K562 (cell line): ENCODE results near the gene GNA14. TPM values are rescaled to one million over a fixed set of nuclear protein-coding genes. Genes with fewer than 3 reads are reported as not detected.

Experiments used
- HCFC1 ChIP-seq: IDR thresholded peaks from 2 replicates; pipeline ENCODE4 v1.6.1; 2012; ENCODE audit warnings: low read depth, low read length, improper control_type of control experiment
- HNRNPH1 ChIP-seq: fragments of 200-400 bp; formaldehyde crosslinking; optimal IDR thresholded peaks from 2 replicates; pipeline ENCODE3; 2017; ENCODE audit warnings: low read depth, mild to moderate bottlenecking, low read length, moderate library complexity
- NCOA1 ChIP-seq: fragments of 450-650 bp; IDR thresholded peaks from 2 replicates; pipeline ENCODE4 v1.6.1; 2016; ENCODE audit warnings: low read depth
- NFE2 ChIP-seq: IDR thresholded peaks from 2 replicates; pipeline ENCODE4 v1.6.1; 2014; ENCODE audit warnings: antibody characterized with exemption, low read depth
- SRF ChIP-seq, 2 experiments: fragments of 250-450, 450-650 bp in 1 of 2; sonication (Bioruptor Pico) in 1 of 2; sonication (generic) in 1 of 2; formaldehyde crosslinking; IDR thresholded peaks; 2 replicates each; pipeline versions ENCODE4 v1.5.0 to v1.5.1; 2020 to 2022; ENCODE audit warnings: mild to moderate bottlenecking in 1 of 2, missing genetic modification reagents in 1 of 2
- ZNF644 ChIP-seq: fragments of 200-800 bp; sonication (Bioruptor generic); IDR thresholded peaks from 2 replicates; pipeline ENCODE4 v1.6.1; 2016; ENCODE audit warnings: low read depth, missing genetic modification characterization, missing compliant biosample characterization
- ZNF717 ChIP-seq: fragments of 250-450 bp; sonication (Bioruptor Pico); IDR thresholded peaks from 2 replicates; pipeline ENCODE4 v1.5.0; 2021
- polyA plus RNA-seq, 8 experiments: library from polyadenylated mRNA; depleted of rRNA in 4 of 8; stranded (reverse) in 5 of 8; unstranded in 3 of 8; fragments of >200 nt; fragmentation: Nextera tagmentation in 2 of 8; fragmentation: Illumina TruSeq in 1 of 8; extraction: Ambion mirVana in 2 of 8; extraction: Trizol in 1 of 8; gene quantifications; 2 replicates each; pipeline versions ENCODE4 v1.2.1 to v1.2.3, GENCODE V29; 2011 to 2014; ENCODE audit warnings: inconsistent platforms in 1 of 8, missing spikeins in 1 of 8
- total RNA-seq, 7 experiments: library from RNA; depleted of rRNA in 6 of 7; stranded (reverse); fragments of >200 nt in 6 of 7; fragmentation: Illumina TruSeq in 2 of 7; extraction: Trizol in 2 of 7; gene quantifications; 2 replicates each; pipeline versions ENCODE4 v1.2.1 to v1.2.3, GENCODE V29; 2011 to 2021; ENCODE audit warnings: low replicate concordance in 1 of 7
- TF ChIP-seq, protein P1 (sequence below): fragments of 200-800 bp; sonication (Bioruptor generic); IDR thresholded peaks from 2 replicates; pipeline ENCODE4 v1.6.1; 2016; ENCODE audit warnings: missing genetic modification characterization, missing compliant biosample characterization
- TF ChIP-seq, protein P2 (sequence below): fragments of 250-450 bp; sonication (Bioruptor Pico); IDR thresholded peaks from 2 replicates; pipeline ENCODE4 v1.4.0; 2020; ENCODE audit warnings: mild to moderate bottlenecking, moderate library complexity
- TF ChIP-seq, protein P3 (sequence below): sonication (generic); formaldehyde crosslinking; IDR thresholded peaks from 2 replicates; pipeline ENCODE4 v1.8.0; 2022; ENCODE audit warnings: mild to moderate bottlenecking, missing genetic modification reagents

The GNA14 gene
- total and polyA plus RNA-seq, 9 of the 15 experiments (the other 6 are each of a cell fraction or from before 2014, with no cell fraction given), result 0.03 to 0.11 (median 0.03) TPM; not detected in 6

DNA sequence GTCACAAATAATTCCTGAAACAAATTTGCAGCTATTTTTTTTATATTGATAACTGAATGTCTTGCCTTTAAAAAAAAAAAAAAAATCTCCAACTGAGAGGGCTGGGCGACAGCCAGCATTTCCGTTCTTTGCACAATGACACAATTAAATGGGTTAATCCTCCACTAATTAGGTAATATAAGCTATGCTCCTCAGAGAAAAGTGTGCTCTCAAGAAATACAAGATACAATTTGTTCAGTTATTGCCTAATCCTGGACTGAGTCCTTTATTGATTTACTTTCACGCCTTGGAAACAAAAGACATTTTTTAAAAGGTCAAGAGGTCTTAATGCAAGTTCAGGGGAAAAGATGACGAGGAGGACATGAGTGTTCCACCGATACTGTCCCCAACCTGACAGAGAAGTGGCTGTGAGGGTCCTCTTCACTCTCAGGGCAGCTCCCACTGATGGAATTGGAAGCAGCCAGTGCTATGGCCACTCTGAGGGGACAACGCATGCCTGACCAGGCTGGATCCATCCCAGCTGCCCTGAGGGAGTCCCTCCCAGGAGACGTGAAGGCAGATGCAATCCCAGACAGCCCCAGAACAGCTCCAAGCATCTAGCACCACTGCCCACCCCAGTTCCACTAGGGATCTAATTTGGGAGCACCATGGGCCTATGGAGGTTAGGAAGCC is 220.7 kb downstream of the GNA14 start (continued):
- TF ChIP-seq, protein P1, sequence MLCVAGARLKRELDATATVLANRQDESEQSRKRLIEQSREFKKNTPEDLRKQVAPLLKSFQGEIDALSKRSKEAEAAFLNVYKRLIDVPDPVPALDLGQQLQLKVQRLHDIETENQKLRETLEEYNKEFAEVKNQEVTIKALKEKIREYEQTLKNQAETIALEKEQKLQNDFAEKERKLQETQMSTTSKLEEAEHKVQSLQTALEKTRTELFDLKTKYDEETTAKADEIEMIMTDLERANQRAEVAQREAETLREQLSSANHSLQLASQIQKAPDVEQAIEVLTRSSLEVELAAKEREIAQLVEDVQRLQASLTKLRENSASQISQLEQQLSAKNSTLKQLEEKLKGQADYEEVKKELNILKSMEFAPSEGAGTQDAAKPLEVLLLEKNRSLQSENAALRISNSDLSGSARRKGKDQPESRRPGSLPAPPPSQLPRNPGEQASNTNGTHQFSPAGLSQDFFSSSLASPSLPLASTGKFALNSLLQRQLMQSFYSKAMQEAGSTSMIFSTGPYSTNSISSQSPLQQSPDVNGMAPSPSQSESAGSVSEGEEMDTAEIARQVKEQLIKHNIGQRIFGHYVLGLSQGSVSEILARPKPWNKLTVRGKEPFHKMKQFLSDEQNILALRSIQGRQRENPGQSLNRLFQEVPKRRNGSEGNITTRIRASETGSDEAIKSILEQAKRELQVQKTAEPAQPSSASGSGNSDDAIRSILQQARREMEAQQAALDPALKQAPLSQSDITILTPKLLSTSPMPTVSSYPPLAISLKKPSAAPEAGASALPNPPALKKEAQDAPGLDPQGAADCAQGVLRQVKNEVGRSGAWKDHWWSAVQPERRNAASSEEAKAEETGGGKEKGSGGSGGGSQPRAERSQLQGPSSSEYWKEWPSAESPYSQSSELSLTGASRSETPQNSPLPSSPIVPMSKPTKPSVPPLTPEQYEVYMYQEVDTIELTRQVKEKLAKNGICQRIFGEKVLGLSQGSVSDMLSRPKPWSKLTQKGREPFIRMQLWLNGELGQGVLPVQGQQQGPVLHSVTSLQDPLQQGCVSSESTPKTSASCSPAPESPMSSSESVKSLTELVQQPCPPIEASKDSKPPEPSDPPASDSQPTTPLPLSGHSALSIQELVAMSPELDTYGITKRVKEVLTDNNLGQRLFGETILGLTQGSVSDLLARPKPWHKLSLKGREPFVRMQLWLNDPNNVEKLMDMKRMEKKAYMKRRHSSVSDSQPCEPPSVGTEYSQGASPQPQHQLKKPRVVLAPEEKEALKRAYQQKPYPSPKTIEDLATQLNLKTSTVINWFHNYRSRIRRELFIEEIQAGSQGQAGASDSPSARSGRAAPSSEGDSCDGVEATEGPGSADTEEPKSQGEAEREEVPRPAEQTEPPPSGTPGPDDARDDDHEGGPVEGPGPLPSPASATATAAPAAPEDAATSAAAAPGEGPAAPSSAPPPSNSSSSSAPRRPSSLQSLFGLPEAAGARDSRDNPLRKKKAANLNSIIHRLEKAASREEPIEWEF (CRISPR knock-in tag), result no peak
- no peak for TF ChIP-seq HCFC1
- TF ChIP-seq NCOA1, result no peak
- TF ChIP-seq NFE2, result no peak
- TF ChIP-seq ZNF644 (tag), result no peak
- TF ChIP-seq, protein P2, sequence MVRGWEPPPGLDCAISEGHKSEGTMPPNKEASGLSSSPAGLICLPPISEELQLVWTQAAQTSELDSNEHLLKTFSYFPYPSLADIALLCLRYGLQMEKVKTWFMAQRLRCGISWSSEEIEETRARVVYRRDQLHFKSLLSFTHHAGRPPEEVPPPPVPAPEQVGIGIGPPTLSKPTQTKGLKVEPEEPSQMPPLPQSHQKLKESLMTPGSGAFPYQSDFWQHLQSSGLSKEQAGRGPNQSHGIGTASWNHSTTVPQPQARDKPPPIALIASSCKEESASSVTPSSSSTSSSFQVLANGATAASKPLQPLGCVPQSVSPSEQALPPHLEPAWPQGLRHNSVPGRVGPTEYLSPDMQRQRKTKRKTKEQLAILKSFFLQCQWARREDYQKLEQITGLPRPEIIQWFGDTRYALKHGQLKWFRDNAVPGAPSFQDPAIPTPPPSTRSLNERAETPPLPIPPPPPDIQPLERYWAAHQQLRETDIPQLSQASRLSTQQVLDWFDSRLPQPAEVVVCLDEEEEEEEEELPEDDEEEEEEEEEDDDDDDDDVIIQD, result no peak
- no peak for TF ChIP-seq SRF (CRISPR knock-in tag; IDR thresholded peaks at IDR 0.05)
- TF ChIP-seq, protein P3, sequence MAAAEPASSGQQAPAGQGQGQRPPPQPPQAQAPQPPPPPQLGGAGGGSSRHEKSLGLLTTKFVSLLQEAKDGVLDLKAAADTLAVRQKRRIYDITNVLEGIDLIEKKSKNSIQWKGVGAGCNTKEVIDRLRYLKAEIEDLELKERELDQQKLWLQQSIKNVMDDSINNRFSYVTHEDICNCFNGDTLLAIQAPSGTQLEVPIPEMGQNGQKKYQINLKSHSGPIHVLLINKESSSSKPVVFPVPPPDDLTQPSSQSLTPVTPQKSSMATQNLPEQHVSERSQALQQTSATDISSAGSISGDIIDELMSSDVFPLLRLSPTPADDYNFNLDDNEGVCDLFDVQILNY, result no peak
- no peak for TF ChIP-seq ZNF717 (CRISPR knock-in tag)
- TF ChIP-seq HNRNPH1, result no peak
